ENCODE data around the gene ZNF28. TPM values are rescaled to one million over a fixed set of nuclear protein-coding genes. Genes with fewer than 3 reads are reported as not detected.
"Not testable (repeated sequence)": the region's sequence is repeated elsewhere in the genome, so short reads cannot be mapped to it uniquely, and the experiment has no call there.

Gene ZNF28
- total and polyA plus RNA-seq, 9 of the 15 experiments (the other 6 are each of a cell fraction or from before 2014, with no cell fraction given), result 19.4 to 38.5 (median 31.5) TPM

DNA sequence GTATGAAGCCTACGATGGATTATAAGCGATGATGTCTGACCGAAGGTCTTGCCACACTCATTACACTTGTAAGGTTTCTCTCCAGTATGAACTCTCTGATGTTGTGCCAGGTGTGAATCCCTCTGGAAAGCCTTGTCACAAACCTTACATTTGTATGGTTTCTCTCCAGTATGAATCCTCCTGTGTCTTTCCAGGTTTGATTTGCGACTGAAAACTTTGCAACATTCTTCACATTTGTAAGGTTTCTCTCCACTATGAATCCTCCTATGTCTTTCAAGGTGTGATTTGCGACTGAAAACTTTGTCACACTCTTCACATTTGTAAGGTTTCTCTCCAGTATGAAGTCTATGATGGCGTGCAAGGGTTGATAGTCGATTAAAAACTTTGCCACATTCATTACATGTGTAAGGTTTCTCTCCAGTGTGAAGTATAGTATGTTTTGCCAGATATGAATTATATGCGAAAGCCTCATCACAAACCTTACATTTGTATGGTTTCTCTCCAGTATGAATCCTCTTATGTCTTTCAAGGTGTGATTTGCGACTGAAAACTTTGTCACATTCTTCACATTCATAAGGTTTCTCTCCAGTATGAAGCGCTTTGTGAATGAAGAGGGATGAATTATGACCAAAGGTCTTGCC, 19.5 kb upstream of the ZNF28 start:
- not testable (repeated sequence) for H3K4me1 ChIP-seq (replicated peaks in 1 of 2; ENCODE audit: control insufficient read depth in 2 of 2, insufficient read depth in 2 of 2, low read length in 2 of 2)

DNA sequence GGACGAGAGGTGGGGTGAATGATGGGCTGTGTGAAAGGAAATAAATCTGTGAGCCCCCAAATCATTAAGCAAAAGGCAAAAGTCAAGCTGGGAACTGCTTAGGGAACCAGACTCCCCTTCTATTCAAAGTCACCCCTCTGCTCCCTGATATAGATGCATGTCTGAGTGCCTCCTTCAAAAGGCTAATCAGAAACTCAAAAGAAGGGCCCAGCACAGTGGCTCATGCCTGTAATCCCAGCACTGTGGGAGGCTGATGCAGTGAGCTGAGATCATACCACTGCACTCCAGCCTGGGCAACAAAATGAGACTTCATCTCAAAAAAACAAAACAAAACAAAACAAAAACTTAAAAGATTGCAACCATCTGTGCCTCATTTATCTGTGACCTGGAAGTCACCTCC, 12.9 kb upstream of the ZNF28 start:
- H3K9me1 ChIP-seq (ENCODE audit: control insufficient read depth, insufficient read depth, low read length); H3K4me3 ChIP-seq; H3K79me2 ChIP-seq (ENCODE audit: control insufficient read depth, insufficient read depth, low read length); H3K36me3 ChIP-seq (ENCODE audit: control insufficient read depth, insufficient read depth, low read length); H3K4me1 ChIP-seq (replicated peaks in 1 of 2; ENCODE audit: control insufficient read depth in 2 of 2, insufficient read depth in 2 of 2, low read length in 2 of 2); FAIRE-seq; in situ Hi-C loops (cut with MboI); H2AFZ ChIP-seq (ENCODE audit: low read depth, low read length); H4K20me1 ChIP-seq (replicated peaks; ENCODE audit: control insufficient read depth, insufficient read depth, low read length); ATAC-seq; H3K9ac ChIP-seq (ENCODE audit: insufficient read depth in 1 of 2, low read depth in 2 of 2, low read length in 2 of 2); CTCF ChIA-PET (ENCODE audit: low intra/inter-chr PET ratio); H3K9me3 ChIP-seq (replicated peaks; ENCODE audit: control insufficient read depth, insufficient read depth, low read depth, low read length); BruUV-seq (replicated peaks); DNase-seq (ENCODE audit: extremely low read depth in 1 of 4, low spot score in 3 of 4); H3K4me2 ChIP-seq (ENCODE audit: insufficient read depth, low read length); intact Hi-C loops (cut with micrococcal nuclease); H3K27ac ChIP-seq (ENCODE audit: extremely low read depth, low read depth, low read length); H3K27me3 ChIP-seq (ENCODE audit: control insufficient read depth in 2 of 2, insufficient read depth in 2 of 2, low read length in 2 of 2); POLR2A ChIA-PET: not testable (repeated sequence)
- 0% methylated on average over 1 of the region's 1 CpG for WGBS (ENCODE audit: insufficient coverage, low coverage, missing lambda C conversion rate)

More for the DNA sequence above, 19.5 kb upstream of the ZNF28 start:
- in situ Hi-C loops (cut with MboI); ATAC-seq; H3K4me2 ChIP-seq (ENCODE audit: insufficient read depth, low read length); H3K27me3 ChIP-seq (ENCODE audit: control insufficient read depth in 2 of 2, insufficient read depth in 2 of 2, low read length in 2 of 2); BruUV-seq (replicated peaks); POLR2A ChIA-PET; H2AFZ ChIP-seq (ENCODE audit: low read depth, low read length); H3K4me3 ChIP-seq; H3K27ac ChIP-seq (ENCODE audit: extremely low read depth, low read depth, low read length); DNase-seq (ENCODE audit: extremely low read depth in 1 of 4, low spot score in 3 of 4); CTCF ChIA-PET (ENCODE audit: low intra/inter-chr PET ratio); FAIRE-seq; H3K9ac ChIP-seq (ENCODE audit: insufficient read depth in 1 of 2, low read depth in 2 of 2, low read length in 2 of 2); H4K20me1 ChIP-seq (replicated peaks; ENCODE audit: control insufficient read depth, insufficient read depth, low read length); intact Hi-C loops (cut with micrococcal nuclease); H3K79me2 ChIP-seq (ENCODE audit: control insufficient read depth, insufficient read depth, low read length); H3K9me1 ChIP-seq (ENCODE audit: control insufficient read depth, insufficient read depth, low read length): not testable (repeated sequence)
- TF ChIP-seq ZNF274 (IDR thresholded peaks at IDR 0.05; ENCODE audit: borderline replicate concordance, low read depth, low read length), result peak; percentile 85
- peaks cover 74% of the 10 kb centered on the region for H3K36me3 ChIP-seq (ENCODE audit: control insufficient read depth, insufficient read depth, low read length)
- peaks cover 33% of the 10 kb centered on the region for H3K9me3 ChIP-seq (replicated peaks; ENCODE audit: control insufficient read depth, insufficient read depth, low read depth, low read length)
- 92% methylated on average over 4 of the region's 10 CpGs for WGBS (ENCODE audit: insufficient coverage, low coverage, missing lambda C conversion rate)

GRCh38 chr19:52833541-52833940, 12.1 kb upstream of the ZNF28 start:
- DNase-seq (ENCODE audit: extremely low read depth in 1 of 4, low spot score in 3 of 4); H3K9me3 ChIP-seq (replicated peaks; ENCODE audit: control insufficient read depth, insufficient read depth, low read depth, low read length); CTCF ChIA-PET (ENCODE audit: low intra/inter-chr PET ratio); FAIRE-seq; ATAC-seq; BruUV-seq (replicated peaks); H3K79me2 ChIP-seq (ENCODE audit: control insufficient read depth, insufficient read depth, low read length); H3K4me2 ChIP-seq (ENCODE audit: insufficient read depth, low read length); H4K20me1 ChIP-seq (replicated peaks; ENCODE audit: control insufficient read depth, insufficient read depth, low read length); H3K4me3 ChIP-seq; H2AFZ ChIP-seq (ENCODE audit: low read depth, low read length); H3K9ac ChIP-seq (ENCODE audit: insufficient read depth in 1 of 2, low read depth in 2 of 2, low read length in 2 of 2); POLR2A ChIA-PET; in situ Hi-C loops (cut with MboI); H3K27me3 ChIP-seq (ENCODE audit: control insufficient read depth in 2 of 2, insufficient read depth in 2 of 2, low read length in 2 of 2); intact Hi-C loops (cut with micrococcal nuclease); H3K36me3 ChIP-seq (ENCODE audit: control insufficient read depth, insufficient read depth, low read length); H3K9me1 ChIP-seq (ENCODE audit: control insufficient read depth, insufficient read depth, low read length); H3K27ac ChIP-seq (ENCODE audit: extremely low read depth, low read depth, low read length); H3K4me1 ChIP-seq (replicated peaks in 1 of 2; ENCODE audit: control insufficient read depth in 2 of 2, insufficient read depth in 2 of 2, low read length in 2 of 2): not testable (repeated sequence)
- WGBS (ENCODE audit: insufficient coverage, low coverage, missing lambda C conversion rate), result 18% methylated on average over 5 of the region's 5 CpGs

DNA sequence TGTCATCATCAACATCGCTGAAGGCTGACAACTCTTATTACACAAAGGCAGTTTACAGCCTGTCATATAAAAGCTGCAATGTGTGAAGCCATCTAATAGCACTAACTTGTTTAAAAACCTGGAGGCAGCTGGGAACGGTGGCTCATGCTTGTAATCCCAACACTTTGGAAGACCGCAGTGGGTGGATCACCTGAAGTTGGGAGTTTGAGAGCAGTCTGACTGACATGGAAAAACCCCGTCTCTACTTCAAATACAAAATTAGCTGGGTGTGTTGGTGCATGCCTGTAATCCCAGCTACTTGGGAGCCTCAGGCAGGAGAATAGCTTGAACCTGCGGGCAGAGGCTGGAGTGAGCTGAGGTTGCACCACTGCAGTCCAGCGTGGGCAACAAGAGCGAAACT, 8.4 kb upstream of the ZNF28 start:
- H2AFZ ChIP-seq (ENCODE audit: low read depth, low read length); H3K4me1 ChIP-seq (replicated peaks in 1 of 2; ENCODE audit: control insufficient read depth in 2 of 2, insufficient read depth in 2 of 2, low read length in 2 of 2); ATAC-seq; H3K9me3 ChIP-seq (replicated peaks; ENCODE audit: control insufficient read depth, insufficient read depth, low read depth, low read length); H3K36me3 ChIP-seq (ENCODE audit: control insufficient read depth, insufficient read depth, low read length); H3K4me3 ChIP-seq; intact Hi-C loops (cut with micrococcal nuclease); H3K27ac ChIP-seq (ENCODE audit: extremely low read depth, low read depth, low read length); H3K79me2 ChIP-seq (ENCODE audit: control insufficient read depth, insufficient read depth, low read length); FAIRE-seq; DNase-seq (ENCODE audit: extremely low read depth in 1 of 4, low spot score in 3 of 4); POLR2A ChIA-PET; H4K20me1 ChIP-seq (replicated peaks; ENCODE audit: control insufficient read depth, insufficient read depth, low read length); H3K9ac ChIP-seq (ENCODE audit: insufficient read depth in 1 of 2, low read depth in 2 of 2, low read length in 2 of 2); H3K9me1 ChIP-seq (ENCODE audit: control insufficient read depth, insufficient read depth, low read length); H3K27me3 ChIP-seq (ENCODE audit: control insufficient read depth in 2 of 2, insufficient read depth in 2 of 2, low read length in 2 of 2); in situ Hi-C loops (cut with MboI); BruUV-seq (replicated peaks); H3K4me2 ChIP-seq (ENCODE audit: insufficient read depth, low read length); CTCF ChIA-PET (ENCODE audit: low intra/inter-chr PET ratio): not testable (repeated sequence)
- 52% methylated on average over 7 of the region's 7 CpGs for WGBS (ENCODE audit: insufficient coverage, low coverage, missing lambda C conversion rate)

All from K562 (cell line).